CD4-positive, alpha-beta T cell treated with Interleukin-15 for 4 hours (primary cell): Measurements from ENCODE around the gene NME4.
"Not testable (repeated sequence)": the region's sequence is repeated elsewhere in the genome, so short reads cannot be mapped to it uniquely, and the experiment has no call there.

Source experiments
- DNase-seq: peaks from one replicate; pipeline ENCODE4 v3.0.0-alpha.2; 2020; ENCODE audit warnings: low spot score

NME4 gene

DNA sequence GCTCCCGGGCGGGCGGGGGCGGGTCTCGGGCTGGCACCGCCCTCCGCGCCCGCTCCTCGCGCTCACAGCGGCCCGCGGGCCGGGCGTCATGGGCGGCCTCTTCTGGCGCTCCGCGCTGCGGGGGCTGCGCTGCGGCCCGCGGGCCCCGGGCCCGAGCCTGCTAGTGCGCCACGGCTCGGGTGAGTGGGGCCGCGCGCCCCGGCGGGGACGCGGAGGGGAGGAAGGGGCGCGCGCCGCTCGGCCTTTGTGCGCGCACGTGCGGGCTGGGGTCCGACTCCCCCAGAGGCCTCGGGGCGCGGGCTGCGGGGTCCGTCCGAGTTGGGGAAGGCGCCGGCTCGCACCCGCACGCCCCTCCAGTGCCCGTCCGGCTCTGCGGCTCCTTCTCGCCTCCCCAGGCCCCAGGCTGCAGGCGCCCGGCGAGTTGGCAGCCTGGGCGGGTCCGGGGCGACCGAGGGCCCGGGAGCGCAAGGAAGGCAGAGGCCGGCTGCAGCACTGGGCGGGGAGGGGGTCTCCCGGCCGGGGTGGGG is at the start of gene NME4:
TSS of gene NME4 (plus strand) at position 65 of the 527 bp plus-strand sequence. CDS start at position 89, 24 bp downstream.
- no peak for DNase-seq

DNA sequence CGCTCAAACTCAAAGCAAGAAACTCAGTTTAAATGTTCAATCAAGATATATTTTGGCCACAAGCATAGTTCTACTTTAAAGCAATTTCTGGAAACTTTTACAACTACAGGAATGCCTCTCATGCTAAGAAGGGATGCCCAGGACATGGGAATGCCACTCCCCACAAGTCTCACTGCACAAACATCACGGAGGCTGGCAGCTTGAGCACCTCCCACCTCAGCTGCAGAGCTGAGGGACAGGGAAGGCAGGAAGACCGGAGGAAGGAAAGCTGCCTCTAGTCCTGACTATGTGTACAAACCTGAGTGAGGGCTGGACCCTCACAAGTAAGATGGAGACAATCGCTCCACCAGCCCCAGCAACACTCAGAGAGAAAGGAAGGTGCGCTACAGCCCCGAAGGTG is 49.8 kb upstream of the NME4 start:
- no peak for DNase-seq

DNA sequence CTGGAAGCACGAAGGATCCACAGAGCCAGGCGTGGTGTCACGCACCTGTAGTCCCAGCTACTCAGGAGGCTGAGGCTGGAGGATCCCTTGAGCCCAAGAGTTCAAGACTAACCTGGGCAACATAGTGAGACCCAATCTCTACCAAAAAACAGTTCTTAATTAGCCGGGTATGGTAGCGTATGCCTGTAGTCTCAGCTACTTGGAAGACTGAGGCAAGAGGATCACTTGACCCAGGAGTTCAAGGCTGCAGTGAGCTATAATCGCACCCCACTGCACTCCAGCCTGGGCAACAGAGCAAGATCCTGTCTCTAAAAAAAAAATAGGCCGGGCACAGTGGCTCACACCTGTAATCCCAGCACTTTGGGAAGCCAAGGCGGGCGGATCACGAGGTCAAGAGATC is 48.5 kb upstream of the NME4 start:
- DNase-seq: not testable (repeated sequence)

DNA sequence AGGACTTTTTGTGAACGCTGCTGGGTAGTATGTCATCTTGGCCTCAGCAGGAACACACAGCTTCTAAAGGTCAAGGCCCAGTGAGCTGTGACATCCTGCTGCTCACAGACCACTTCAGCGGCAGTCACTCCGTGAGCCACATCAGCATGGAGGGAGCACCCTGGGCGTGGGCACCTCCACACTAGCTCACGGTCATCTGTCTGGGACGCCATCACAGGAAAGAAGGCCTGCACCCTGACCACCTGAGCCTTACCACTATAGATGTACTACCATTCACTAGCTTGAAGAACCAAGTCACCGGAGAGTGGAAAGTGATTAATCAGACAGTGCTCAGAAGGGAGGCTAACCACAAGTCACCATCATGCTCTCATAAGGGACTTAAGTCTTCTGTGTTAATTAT is 47.8 kb upstream of the NME4 start:
- DNase-seq: no peak

DNA sequence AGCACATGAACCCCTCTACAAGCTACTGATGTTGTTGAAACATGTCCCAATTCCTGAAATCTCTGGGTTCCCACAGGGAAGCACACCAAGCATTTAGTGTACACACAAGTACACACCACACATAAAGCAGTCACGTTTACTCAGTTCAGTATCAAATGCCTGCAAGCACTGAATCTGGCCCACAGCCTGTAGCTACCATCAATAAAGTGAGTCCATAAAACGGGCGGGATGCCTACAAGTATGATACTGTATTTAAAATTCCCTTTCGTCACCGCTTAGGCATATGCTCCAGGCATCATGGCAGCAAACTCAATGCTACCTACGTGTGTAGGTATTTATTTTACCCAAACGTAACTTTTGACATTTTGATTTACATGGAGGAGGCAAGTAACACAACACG is 46.8 kb upstream of the NME4 start:
- DNase-seq: no peak

DNA sequence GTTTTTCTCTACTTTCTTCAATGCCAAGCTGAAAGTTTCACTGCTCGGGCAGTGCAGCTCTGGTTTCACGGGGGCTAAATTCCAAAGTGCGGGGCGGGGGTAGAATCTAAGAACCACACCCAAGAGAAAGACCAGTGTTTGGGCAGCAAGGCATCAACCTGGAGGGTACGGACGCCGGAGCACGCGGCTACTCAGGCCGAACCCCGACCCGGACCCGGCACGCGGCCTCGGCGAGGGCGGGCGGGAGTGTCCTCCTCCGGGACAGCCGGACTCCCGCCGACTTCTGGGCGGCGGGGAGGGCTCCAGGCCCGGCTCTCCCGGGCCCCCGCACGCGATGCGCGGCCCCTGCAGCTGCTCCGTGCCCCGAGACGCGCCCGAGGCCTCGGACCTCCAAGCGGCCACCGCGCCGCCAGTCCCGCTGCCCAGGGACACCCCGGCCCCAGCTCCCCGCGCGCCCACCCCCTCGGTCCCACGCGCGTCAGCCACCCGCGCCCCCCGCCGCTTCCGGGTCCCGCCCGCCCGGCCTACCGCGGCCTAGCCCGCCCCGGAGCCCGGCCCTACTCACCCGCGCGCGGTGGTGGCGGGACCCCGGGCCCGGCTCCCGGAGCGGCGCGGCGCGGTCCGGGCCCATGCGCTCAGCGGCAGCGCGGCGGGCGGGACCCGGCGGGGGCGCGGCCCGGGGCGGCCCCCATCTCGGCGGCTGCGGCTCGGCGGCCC is 45.0 kb upstream of the NME4 start:
- peak; percentile 8 for DNase-seq

DNA sequence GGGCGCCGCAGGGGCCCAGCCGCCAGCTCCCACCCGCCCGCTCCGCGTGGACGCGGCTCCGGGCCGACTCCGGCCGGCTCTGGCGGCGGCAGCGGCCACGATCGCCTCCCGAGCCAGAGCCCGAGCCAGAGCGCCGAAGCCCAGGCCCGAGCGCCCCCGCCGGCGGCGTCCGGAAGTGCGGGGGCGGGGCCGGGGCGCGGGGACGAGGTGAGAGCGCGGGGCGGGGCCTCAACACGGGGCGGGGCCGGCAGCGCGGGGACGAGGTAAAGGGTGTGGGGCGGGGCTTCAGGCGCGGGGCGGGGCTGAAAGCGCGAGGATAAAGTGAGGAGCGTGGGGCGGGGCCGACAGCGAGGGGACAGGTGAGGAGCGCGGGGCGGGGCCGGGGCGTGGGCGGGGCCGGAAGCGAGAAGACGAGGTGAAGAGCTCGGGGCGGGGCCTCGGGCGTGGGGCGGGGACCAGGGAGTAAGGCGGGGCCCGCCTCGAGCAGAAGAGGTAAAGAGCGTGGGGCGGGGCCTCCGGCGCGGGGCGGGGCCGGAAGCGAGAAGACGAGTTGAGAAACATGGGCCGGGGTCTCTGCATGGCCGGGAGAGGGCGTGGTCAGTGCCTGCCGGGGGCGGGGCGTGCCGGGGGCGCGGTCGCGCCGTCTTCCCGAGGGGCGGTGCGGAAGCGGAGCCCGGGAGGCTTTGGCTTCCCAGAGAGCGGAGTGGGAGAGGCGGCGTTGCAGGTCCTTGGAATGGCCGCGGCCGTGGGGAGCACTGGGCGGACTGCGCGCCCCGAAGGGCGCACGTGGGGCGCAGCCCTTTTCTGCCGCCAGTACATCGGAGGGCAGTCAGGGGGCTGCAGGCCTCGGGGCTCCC is 44.2 kb upstream of the NME4 start, which contains the start of gene AXIN1:
TSS of gene AXIN1 (minus strand) at position 177 of the 857 bp plus-strand sequence. CDS start 5,698 bp downstream, outside the sequence.
- DNase-seq: peak; percentile 100

DNA sequence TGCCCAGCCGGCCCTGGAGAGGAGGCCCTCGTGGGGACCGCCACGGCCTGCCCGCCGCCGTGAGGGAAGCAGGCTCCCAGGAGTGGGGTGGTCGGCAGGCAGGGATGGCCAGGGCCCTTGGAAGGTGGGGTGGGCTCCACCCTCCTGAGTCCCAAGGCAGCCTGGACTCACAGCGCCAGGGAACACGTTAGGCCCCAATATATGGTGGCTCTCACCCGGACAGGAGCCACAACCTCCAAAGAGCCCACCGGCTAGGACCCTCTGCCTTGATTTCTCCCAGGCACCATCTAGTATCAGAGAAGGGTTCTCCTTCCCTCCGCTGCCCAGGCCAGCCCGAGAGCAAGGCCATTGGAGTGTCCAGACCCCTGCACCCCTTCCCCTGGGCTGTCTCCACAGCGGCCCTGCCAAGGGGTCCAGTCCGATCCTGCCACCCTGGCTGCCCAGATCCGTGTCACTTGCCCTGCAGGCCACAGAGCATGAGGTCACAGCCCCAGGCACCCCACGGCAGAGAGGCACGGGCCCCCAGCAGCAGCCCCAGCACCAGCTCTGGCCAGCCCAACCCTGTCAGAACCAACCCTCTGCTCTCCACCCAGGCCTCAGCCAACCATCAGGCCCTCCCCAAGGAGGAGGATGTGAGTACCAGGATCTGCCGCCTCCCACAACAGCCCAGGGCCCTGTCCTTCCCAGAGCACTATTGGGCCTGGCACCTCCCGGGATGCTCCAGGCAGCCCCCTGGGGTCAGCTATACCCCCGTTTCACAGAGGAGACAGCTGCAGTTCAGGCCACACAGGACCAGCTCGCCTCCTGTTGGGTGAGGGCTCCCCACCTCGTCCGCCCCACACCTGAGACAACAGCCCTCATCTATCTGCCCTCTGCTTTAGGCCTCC is 43.4 kb upstream of the NME4 start:
- DNase-seq: no peak

DNA sequence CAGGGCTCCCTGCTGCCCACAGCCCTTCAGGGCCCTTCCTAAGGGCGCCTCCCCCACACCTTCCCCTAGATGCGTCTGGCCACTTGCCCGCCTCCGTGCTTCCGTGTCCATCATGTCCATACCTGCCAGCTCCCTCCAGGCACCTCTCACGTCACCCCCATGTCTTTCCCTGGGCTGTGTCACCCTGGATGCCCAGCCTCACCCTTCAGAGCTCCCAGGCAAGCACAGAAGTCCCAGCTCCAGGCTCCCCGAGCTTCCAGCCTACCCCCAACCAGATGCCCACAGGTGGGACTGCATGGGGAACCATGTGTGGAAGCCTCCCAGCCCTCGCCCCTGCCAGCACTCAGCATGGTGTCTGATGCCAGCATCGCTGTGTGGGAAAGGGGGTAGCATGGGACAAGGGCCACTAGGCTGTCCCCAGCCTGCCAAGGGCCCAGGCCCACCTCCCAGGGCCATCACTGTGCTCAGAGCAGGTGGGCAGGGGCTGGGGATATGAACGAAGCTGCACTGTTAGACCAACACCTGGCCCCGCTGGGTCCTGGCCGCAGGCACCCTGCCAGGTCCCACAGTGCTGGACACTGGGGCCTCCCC is 42.6 kb upstream of the NME4 start:
- DNase-seq: no peak

DNA sequence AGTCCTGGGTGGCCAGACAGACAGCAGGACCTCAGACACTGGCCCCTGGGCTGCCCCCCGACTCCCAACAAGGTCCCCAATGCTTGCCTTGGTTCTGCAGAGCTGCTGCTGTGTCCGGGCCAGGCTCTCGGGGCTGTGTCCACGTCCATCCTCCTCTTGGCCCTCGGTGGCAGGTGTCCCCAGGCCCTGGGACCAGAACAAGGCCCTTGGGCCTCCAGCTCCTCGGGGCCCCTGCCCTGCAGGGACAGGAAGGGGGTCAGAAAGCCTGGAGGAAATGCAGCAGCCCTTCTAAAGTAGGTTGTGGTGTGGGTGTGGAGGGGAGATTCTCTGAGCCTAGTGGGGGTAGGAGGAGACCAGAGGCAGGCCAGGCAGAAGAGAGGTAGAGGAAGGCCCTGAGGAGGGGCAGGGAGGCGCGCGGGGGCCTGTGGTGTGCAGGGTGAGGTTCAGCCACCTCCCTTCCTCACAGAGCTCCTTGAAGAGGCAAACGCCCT is 42.0 kb upstream of the NME4 start:
- peak; percentile 58 for DNase-seq

DNA sequence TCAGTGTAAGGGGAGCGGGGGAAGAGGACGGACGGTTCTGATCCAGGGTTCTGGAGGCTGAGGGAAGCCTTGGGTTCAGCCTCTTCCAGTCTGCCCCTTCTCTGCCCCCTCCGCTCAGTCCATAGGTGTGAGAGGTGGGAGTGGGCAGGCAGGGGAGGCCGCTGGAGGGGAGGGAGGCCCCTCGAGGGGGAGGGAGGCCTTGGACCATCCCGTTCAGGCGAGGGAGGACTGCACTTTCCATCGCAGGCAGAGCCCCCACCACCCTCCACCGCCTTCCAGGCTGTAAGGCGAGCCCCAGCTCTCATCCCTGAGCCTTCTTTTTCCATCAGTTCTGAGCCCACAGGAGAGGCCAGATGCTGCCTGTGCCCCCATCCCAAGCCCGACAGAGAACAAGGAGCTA is 40.3 kb upstream of the NME4 start:
- no peak for DNase-seq

DNA sequence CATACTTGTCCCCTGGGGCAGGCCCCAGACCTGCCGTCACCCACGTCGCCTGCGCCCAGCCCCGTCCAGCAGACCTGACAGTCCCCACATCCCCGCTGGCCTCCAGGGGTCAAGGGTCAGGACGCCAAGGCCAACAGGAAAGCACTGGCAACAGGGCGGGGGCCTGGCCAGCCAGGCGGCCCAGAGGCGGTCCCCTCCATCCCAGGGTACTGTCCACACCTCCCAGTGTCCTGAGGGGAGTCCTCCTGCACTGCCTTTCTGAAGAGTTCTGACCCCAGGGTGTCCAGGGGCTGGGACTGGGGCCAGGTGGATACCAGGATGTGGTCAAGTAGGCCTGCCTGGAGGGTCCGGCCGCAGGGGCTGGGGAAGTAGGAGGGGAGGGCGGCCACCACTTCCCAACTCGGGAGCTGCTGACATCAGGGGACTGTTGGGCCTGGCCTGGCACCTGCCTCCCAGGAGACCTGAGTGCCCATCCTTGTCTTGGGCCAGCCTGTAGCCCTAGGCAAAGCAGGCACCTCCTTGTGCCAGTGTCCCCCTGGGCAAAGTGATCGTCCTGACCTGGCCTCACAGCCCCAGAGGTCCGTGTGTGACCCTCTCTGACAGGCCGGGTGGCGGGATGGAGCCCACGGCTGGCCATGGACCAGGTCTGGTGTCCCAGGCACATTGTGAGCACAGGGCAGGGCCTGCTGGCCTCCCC is 37.8 kb upstream of the NME4 start:
- DNase-seq: no peak

DNA sequence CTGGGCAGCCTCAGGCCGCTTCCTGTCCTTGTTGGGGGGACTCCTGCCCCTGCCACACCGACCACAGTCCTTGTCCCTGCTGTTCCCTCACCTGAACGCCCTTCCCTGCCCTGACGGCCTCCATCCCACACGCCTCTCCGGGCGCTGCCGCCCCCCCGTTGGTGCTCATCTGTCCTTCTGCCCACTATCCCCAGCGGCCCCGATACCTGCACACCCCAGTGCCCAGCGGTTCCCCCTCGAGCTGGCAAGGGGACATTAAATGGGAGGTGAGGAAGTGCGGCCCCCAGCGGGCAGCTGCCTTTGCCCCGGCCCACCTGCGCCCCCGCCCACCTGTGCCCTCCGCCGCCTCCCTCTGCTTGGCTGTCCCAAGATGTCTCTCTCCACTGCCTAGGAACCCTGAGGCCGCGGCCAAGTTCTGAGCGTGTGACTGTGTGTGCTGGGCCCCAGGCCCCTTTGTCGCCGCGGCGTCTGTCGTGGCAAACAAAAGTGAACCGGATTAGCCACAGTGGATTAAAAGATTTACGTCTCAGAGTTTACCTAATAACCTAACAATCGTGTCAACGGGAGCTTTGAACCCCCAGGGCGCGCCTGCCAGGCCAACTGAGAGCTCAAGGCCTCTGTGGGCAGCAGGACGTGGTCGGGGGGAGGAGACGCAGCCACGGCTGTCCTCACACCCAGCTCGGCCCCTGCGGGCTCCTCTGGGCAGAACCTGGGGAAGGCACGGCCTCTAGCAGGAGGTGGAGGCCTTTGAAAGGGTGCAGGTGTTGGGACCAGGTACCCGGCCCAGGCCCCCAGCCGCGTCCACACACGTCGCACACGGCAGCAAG is 36.9 kb upstream of the NME4 start:
- DNase-seq: no peak

DNA sequence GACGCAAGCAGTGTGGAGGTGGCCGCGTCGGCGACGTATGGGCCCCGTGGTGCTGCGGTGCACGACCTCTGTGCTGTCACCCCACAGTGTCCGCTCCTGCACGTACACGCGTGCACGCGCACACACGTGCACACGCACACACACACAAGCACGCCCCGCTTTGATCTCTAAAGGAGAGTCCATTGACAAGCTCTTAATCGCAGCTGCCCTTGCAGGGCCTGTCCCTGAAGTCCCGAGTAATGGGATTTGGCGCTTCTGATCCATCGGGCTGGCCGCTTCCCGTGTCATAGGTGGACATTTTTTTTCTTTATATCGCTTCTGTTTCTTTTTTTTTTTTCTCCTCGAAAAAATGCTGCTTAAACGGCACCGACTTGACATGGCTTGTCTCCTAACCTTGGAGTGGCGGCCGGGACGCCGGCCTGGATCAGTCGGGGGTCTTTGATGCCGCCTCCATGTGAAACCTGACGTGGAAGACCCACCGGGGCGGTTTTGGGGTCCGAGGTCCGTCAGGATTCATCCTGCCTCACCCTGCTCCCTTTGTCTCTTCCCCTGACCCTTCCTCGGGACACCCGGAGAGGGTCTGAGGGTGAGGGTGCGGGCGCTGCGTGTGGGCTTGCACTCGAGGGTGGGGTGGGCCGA is 36.2 kb upstream of the NME4 start:
- no peak for DNase-seq

DNA sequence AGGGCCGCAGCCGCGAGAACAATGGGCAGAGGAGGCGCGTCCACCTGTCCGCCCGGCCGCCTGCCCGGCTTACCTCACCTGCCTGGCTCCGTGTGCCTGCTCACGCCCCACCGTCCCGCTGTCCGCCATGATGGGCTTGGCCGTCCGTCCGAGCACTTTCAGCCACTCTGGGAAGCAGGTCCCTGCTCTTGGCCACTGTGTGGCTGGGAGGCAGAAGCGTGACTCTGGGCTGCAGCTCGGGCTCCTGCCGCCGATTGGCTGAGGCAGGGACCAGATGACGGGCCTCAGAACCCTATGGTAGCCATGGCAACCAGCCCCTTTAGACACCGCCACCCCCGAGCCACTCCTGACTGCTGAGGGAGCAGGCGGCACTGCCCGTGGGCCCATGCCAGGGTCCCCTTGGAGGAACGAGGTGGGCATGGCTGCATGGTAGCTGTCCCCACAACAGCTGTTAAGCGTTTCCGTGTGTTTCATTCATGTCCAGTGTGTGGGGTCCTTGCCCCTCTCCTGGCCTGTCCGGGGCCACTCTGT is 35.6 kb upstream of the NME4 start:
- no peak for DNase-seq

DNA sequence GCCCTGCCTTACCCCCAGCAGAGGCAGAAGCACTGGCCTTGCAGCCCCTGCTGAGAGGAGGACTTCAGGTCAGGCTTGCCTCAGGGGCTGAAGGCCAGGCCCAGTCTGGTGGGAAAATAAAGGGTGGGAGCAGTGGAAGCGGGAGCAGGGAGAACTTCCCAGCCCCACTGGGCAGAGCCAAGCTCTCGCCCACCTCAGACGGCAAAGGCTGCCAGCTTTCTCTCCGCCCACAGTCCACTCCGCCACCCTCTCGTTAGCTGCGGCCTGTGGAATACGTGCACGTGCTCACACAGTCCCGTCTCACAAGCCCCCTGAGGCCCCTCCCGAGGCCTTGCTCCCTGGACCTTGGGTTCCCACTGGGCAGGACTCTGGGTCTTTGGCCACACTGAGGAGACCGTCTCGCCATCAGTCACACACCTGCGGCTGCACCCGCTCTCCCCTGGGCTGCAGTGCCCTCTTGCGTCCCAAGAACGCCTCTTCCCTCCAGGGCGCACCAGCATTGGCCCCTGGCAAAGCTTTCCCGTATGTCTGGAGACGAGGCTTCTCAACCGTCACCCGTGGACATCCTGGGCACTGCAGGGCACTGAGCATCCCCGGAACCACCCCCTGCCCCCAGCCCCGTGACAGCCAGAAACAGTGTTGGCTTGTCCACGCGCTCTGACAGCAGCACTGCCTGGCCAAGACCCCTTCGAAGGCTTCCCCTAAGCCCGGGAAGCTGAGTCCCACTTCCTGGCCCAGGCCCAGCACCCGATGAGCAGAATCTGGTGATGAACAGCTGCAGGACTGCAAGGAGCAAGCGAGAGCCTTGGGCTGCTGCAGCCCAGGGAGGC is 34.9 kb upstream of the NME4 start:
- DNase-seq: peak; percentile 72

DNA sequence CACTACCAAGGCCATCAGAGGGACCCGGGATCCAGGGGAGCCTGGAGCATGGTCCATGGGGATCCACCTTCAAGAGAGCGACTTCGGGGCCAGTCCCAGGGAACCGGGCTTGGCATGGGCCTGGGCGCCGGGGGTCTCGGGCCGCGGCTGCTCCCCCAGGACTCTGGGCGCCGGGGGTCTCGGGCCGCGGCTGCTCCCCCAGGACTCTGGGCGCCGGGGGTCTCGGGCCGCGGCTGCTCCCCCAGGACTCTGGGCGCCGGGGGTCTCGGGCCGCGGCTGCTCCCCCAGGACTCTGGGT is 34.3 kb upstream of the NME4 start:
- not testable (repeated sequence) for DNase-seq

DNA sequence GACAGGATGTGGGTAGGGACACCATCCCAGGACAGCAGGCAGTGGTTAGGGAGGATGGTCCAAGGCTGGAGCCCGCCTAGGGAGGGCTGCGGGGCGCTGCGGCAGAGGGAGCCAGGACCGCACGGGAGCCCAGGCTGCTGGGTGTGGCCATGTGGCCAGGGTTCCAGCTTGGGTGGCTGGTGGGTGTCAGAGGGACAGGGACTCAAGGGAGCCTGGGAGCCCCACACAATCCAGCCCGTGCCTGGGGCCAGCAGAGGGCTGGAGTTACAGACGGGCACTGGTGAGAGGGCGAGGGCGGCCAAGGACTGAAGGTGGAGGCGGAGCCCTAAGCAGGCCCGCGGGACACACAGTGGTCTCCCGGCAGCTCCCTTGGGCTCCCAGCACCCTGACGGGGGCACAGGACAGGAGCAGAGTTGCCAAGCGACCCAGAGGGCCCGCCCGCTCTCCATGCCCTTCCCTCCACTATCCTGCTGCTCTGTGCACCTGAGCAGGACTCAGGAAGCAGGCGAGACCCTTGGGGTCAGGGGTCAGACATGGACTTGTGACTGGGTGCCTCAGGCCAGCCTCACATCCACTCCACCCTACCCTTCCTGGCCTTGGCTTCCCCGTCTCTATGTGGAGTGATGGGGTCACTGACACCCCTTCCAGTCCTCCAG is 33.8 kb upstream of the NME4 start:
- DNase-seq: no peak
